ENCODE data around the gene CYP2A7.
"Not testable (repeated sequence)": the region's sequence is repeated elsewhere in the genome, so short reads cannot be mapped to it uniquely, and the experiment has no call there.

CYP2A7 gene

GRCh38 chr19:40838477-40838876 is 43.6 kb downstream of the CYP2A7 start:
- DNase-seq: not testable (repeated sequence)

GRCh38 chr19:40836754-40837429 is 45.1 kb downstream of the CYP2A7 start:
- DNase-seq: no peak

DNA sequence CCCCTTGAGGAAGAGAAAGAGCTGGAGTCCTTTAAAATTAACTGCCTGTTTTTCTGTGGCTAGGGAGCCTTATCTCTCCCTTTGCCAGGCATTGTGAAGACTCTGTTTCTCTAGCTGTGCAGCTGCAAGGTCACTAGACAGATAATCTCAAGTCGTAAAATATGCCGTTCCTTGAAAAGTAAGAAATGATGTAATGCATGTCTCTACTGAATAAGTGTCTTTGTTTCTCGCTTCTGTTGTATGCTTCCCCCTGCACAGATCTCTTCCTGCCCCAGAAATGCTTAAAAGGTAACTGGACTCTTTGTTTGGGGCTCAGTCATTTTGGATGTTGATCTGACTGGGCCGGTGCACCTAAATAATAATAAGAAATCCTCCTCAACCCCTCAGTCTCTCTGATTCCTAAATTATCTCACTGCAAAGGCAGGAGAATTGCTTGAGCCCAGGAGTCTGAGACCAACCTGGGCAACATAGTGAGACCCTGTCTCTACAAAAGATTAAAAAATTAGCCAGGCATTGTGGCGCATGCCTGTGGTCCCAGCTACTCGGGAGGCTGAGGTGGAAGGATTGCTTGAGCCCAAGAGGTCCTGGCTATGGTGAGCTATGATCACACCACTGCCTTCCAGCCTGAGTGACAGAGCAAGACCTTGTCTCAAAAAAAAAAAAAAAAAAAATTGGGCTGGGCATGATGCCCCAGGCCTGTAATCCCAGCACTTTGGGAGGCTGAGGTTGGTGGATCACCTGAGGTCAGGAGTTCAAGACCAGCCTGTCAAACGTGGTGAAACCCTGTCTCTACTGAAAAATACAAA is 48.1 kb downstream of the CYP2A7 start:
- not testable (repeated sequence) for DNase-seq

GRCh38 chr19:40832431-40832790 is 49.6 kb downstream of the CYP2A7 start:
- DNase-seq: not testable (repeated sequence)

DNA sequence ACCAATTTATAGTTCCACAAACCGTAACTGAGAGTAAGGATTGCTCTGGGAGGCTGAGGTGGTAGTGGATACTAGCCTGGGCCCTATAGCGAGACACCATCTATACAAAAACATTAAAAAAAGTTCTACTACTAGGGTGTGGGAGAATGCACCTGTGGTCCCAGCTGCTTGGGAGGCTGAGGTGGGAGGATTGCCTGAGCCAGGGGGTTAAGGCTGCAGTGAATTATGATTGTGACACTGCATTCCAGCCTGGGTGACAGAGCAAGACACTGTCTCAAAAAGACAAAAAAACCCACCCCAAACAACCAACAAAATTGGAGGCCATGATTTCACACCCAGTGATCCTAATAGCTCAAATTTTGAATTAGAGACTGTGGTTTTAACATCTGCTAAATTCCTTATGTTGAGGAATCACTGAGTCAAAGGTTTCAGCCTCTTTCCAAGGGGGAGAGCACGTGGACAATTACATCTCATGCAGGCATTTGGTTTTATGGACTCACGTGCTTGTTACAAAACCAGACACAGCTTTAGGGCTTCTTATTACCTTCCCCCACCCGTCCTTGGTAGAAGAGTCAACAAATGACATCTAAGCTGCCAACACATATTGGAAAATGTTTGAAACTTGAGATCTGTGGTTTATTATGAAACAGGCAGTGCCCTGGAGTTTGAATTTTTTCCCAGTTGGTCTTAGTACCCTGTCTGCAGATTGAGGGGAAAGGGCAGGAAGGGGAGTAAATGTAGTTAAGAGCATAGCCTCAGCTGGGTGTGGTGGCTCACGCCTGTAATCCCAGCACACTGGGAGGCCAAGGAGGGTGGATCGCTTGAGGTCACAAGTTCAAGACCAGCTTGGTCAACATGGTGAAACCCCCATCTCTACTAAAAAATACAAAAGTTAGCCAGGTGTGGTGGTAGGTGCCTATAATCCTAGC is 50.3 kb downstream of the CYP2A7 start:
- no peak for DNase-seq

DNA sequence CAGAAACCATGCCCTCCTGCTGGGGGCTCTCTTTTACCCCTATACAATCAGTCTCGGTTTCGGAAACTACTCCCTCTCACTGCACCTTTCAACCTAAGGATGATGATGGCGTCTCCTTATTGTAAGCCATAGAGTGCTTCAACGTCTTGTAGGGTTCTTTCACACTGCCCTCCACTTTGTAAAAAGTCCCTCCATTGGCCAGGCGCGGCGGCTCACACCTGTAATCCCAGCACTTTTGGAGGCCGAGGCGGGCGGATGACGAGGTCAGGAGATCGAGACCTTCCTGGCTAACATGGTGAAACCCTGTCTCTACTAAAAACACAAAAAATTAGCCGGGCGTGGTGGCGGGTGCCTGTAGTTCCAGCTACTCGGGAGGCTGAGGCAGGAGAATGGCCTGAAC is 51.3 kb downstream of the CYP2A7 start:
- not testable (repeated sequence) for DNase-seq

GRCh38 chr19:40829205-40829604 is 52.8 kb downstream of the CYP2A7 start:
- DNase-seq: no peak

- no peak for DNase-seq
These were observed 54.4 kb downstream of the CYP2A7 start for GRCh38 chr19:40827386-40828247.

DNA sequence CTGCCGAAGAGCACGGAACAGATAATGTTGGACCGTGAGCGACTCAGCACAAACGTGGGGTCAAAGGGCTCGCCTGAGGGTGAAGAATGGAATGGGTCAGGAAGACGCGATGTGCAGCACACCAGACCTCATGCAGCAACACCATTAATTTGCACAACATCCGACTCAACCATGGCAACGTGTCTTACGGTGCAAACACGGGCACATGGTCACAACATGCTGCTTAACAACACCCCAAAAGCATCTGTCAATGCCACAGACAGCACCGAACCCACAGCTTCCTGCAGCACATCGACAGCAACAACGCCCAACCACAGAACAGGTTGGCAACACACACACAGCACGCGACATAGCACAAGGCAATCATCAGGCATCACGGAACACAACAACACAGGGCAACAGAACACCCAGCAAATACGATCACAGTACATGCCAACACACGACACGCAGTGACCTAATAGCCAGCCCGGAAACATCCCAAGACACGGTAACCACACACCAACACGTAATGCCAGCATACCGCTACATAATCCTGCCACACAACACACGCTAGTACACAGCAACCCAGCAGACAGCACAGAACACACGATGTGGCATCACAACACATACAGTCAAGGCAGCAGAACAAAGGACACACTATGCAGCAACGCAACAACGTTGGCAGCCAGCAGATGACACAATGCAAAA is 55.2 kb downstream of the CYP2A7 start:
- DNase-seq: not testable (repeated sequence)

- not testable (repeated sequence) for DNase-seq
These were observed 55.7 kb downstream of the CYP2A7 start for GRCh38 chr19:40826312-40826698.

DNA sequence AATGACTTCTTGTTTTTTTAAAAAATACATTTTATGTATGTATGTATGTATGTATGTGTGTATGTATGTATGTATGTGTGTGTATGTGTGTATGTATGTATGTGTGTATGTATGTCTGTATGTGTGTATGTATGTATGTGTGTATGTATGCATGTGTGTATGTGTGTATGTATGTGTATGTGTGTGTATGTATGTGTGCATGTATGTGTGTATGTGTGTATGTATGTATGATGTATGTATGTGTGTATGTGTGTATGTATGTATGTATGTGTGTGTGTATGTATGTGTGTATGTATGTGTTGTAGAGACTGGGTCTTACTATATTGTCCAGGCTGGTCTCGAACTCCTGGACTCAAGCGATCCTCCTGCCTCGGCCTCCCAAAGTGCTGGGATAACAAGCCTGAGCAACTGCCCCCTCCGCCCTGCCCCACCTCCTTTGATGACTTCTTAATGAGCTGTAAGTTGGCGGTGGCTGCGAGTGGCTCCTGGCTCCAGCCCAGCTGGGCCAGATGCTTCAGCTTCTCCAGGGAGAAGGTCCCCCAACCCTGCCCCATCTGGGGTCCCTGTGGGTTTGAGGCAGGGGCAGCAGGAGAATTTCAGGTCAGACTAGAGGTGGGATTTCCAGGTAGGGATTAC is 56.5 kb downstream of the CYP2A7 start:
- not testable (repeated sequence) for DNase-seq
